ENCODE results near the gene CPZ. TPM values are rescaled to one million over a fixed set of nuclear protein-coding genes. Genes with fewer than 3 reads are reported as not detected.

The CPZ gene
- total RNA-seq, 6 experiments from 2014 or later: 0.24 to 0.80 (median 0.74) TPM; not detected in 1

- H3K4me3 ChIP-seq: no peak overlapping the region
- DNase-seq (no peak), ATAC-seq (no peak)
- no peaks in the 10 kb centered on the region for H3K9me3 ChIP-seq
- whole genome bisulfite sequencing (ENCODE audit: insufficient coverage, low coverage, low lambda C conversion rate, missing lambda C conversion rate): 60% methylated on average over 5 of the region's 5 CpGs
- no peaks in the 10 kb centered on the region for H3K4me1 ChIP-seq
- no peak overlapping the region for H3K27ac ChIP-seq
- intact Hi-C loops (cut with DNase I): loop anchor here in 1 of 2 donors (10.0 kb wide), 1 partner anchor 116 kb away; no protein-coding TSS in a partner anchor
- TF ChIP-seq POLR2A (IDR thresholded peaks at IDR 0.05) (no peak), CTCF (IDR thresholded peaks at IDR 0.05) (no peak)
- no peaks in the 10 kb centered on the region for H3K36me3 ChIP-seq
- no peaks in the 10 kb centered on the region for H3K27me3 ChIP-seq
These were observed 2.1 kb upstream of the CPZ start for GRCh38 chr4:8590546-8590880.

GRCh38 chr4:8591114-8591513 is 1.5 kb upstream of the CPZ start:
- intact Hi-C loops (cut with DNase I): loop anchor here in 1 of 2 donors (10.0 kb wide), 1 partner anchor 116 kb away; no protein-coding TSS in a partner anchor
- TF ChIP-seq CTCF (IDR thresholded peaks at IDR 0.05) (no peak), POLR2A (IDR thresholded peaks at IDR 0.05) (no peak)
- ATAC-seq (no peak), DNase-seq (peak in 1 of 3 donors; percentile 36)
- H3K27ac ChIP-seq: no peak overlapping the region
- WGBS (ENCODE audit: insufficient coverage, low coverage, low lambda C conversion rate, missing lambda C conversion rate): 50% methylated on average over 1 of the region's 9 CpGs
- H3K4me1 ChIP-seq: no peaks in the 10 kb centered on the region
- no peaks in the 10 kb centered on the region for H3K27me3 ChIP-seq
- H3K4me3 ChIP-seq: no peak overlapping the region
- no peaks in the 10 kb centered on the region for H3K36me3 ChIP-seq
- H3K9me3 ChIP-seq: no peaks in the 10 kb centered on the region

GRCh38 chr4:8591626-8592365 is 769 bp upstream of the CPZ start:
- H3K9me3 ChIP-seq: no peaks in the 10 kb centered on the region
- DNase-seq (no peak), ATAC-seq (no peak)
- intact Hi-C loops (cut with DNase I): loop anchor here in 1 of 2 donors (10.0 kb wide), 1 partner anchor 117 kb away; no protein-coding TSS in a partner anchor
- no peaks in the 10 kb centered on the region for H3K4me1 ChIP-seq
- no peaks in the 10 kb centered on the region for H3K27me3 ChIP-seq
- TF ChIP-seq CTCF (IDR thresholded peaks at IDR 0.05) (no peak), POLR2A (IDR thresholded peaks at IDR 0.05) (no peak)
- no peaks in the 10 kb centered on the region for H3K36me3 ChIP-seq
- no peak overlapping the region for H3K4me3 ChIP-seq
- 54% methylated on average over 3 of the region's 15 CpGs for WGBS (ENCODE audit: insufficient coverage, low coverage, low lambda C conversion rate, missing lambda C conversion rate)
- no peak overlapping the region for H3K27ac ChIP-seq

- no peak for ATAC-seq
- Histone ChIP-seq H3K27ac (no peak overlapping the region), H3K9me3 (no peaks in the 10 kb centered on the region), H3K36me3 (no peaks in the 10 kb centered on the region), H3K4me1 (no peaks in the 10 kb centered on the region), H3K4me3 (no peak overlapping the region), H3K27me3 (no peaks in the 10 kb centered on the region)
- intact Hi-C loops (cut with DNase I): loop anchor here in 1 of 2 donors (10.0 kb wide), 1 partner anchor 119 kb away; no protein-coding TSS in a partner anchor
- TF ChIP-seq POLR2A (IDR thresholded peaks at IDR 0.05) (no peak), CTCF (IDR thresholded peaks at IDR 0.05) (no peak)
- 23% methylated on average over 8 of the region's 24 CpGs for WGBS (ENCODE audit: insufficient coverage, low coverage, low lambda C conversion rate, missing lambda C conversion rate)
- DNase-seq: no peak
These were observed 915 bp downstream of the CPZ start for GRCh38 chr4:8593264-8594096.
